H9 (cell line): ENCODE results near the gene ATF4. TPM values are rescaled to one million over a fixed set of nuclear protein-coding genes. Genes with fewer than 3 reads are reported as not detected.

Source experiments
- DNase-seq: peaks from one replicate; pipeline ENCODE4 v3.0.0-alpha.2; 2017
- H2AFZ ChIP-seq: one replicate; pipeline ENCODE4 v1.6.1; 2013; ENCODE audit warnings: mild to moderate bottlenecking, low read length, control low read depth, moderate library complexity
- H2AK5ac ChIP-seq: 2 replicates; pipeline ENCODE4 v1.6.1; 2013; ENCODE audit warnings: low read length, control low read depth, mixed read lengths; ENCODE audit not compliant: insufficient read length
- H2BK120ac ChIP-seq: one replicate; pipeline ENCODE4 v1.6.1; 2013; ENCODE audit warnings: low read depth, mild to moderate bottlenecking, low read length, control low read depth, inconsistent platforms; ENCODE audit not compliant: poor library complexity, severe bottlenecking
- H2BK12ac ChIP-seq: 2 replicates; pipeline ENCODE4 v1.6.1; 2013; ENCODE audit warnings: low read length, control low read depth, mixed read lengths, low read depth; ENCODE audit not compliant: insufficient read length
- H2BK15ac ChIP-seq: 2 replicates; pipeline ENCODE4 v1.6.1; 2013; ENCODE audit warnings: low read depth, low read length, control low read depth
- H2BK20ac ChIP-seq: one replicate; pipeline ENCODE4 v1.6.1; 2013; ENCODE audit warnings: low read depth, mild to moderate bottlenecking, low read length, control low read depth, inconsistent platforms; ENCODE audit not compliant: poor library complexity, severe bottlenecking
- H2BK5ac ChIP-seq: 2 replicates; pipeline ENCODE4 v1.6.1; 2013; ENCODE audit warnings: low read length, control low read depth, mixed read lengths; ENCODE audit not compliant: insufficient read length
- H3K14ac ChIP-seq: 2 replicates; pipeline ENCODE4 v1.6.1; 2013; ENCODE audit warnings: low read length, control low read depth; ENCODE audit not compliant: insufficient read depth
- H3K18ac ChIP-seq: 2 replicates; pipeline ENCODE4 v1.6.1; 2013; ENCODE audit warnings: low read depth, mild to moderate bottlenecking, mixed read lengths, low read length, control low read depth; ENCODE audit not compliant: insufficient read length
- H3K23ac ChIP-seq: 2 replicates; pipeline ENCODE4 v1.6.1; 2013; ENCODE audit warnings: low read length, control low read depth, mixed read lengths, low read depth; ENCODE audit not compliant: insufficient read length
- H3K23me2 ChIP-seq: 2 replicates; pipeline ENCODE4 v1.6.1; 2013; ENCODE audit warnings: low read depth, mild to moderate bottlenecking, mixed read lengths, low read length, control low read depth; ENCODE audit not compliant: insufficient read length, poor library complexity, severe bottlenecking
- H3K27ac ChIP-seq: 2 replicates; pipeline ENCODE4 v1.5.1; 2013; ENCODE audit warnings: low read length, control low read depth, mixed read lengths, low read depth; ENCODE audit not compliant: insufficient read length
- H3K27me3 ChIP-seq: 2 replicates; pipeline ENCODE4 v1.6.1; 2013; ENCODE audit warnings: low read length, control low read depth, inconsistent platforms; ENCODE audit not compliant: insufficient read depth
- H3K4ac ChIP-seq: 2 replicates; pipeline ENCODE4 v1.6.1; 2013; ENCODE audit warnings: low read depth, mild to moderate bottlenecking, control low read depth, inconsistent platforms, low read length, moderate library complexity
- H3K4me1 ChIP-seq: 2 replicates; pipeline ENCODE4 v1.6.1; 2013; ENCODE audit warnings: low read length, control low read depth, inconsistent platforms; ENCODE audit not compliant: insufficient read depth
- H3K4me2 ChIP-seq: 2 replicates; pipeline ENCODE4 v1.6.1; 2013; ENCODE audit warnings: low read length, control low read depth, mixed read lengths; ENCODE audit not compliant: insufficient read length, insufficient read depth
- H3K56ac ChIP-seq: 2 replicates; pipeline ENCODE4 v1.6.1; 2013; ENCODE audit warnings: low read depth, mild to moderate bottlenecking, mixed read lengths, low read length, control low read depth; ENCODE audit not compliant: insufficient read length
- H3K79me1 ChIP-seq: 2 replicates; pipeline ENCODE4 v1.6.1; 2013; ENCODE audit warnings: low read depth, mild to moderate bottlenecking, moderate library complexity, low read length, control low read depth, inconsistent platforms; ENCODE audit not compliant: insufficient read depth, poor library complexity, severe bottlenecking
- H3K79me2 ChIP-seq: 2 replicates; pipeline ENCODE4 v1.6.1; 2013; ENCODE audit warnings: low read length, control low read depth, inconsistent platforms; ENCODE audit not compliant: insufficient read depth
- H3K9ac ChIP-seq: 2 replicates; pipeline ENCODE4 v1.6.1; 2013; ENCODE audit warnings: low read length, control low read depth, mixed read lengths; ENCODE audit not compliant: insufficient read length; ENCODE audit errors: extremely low read depth
- H3K9me3 ChIP-seq: one replicate; pipeline ENCODE4 v1.6.1; 2013; ENCODE audit warnings: low read depth, low read length, inconsistent platforms; ENCODE audit not compliant: control insufficient read depth
- H3T11ph ChIP-seq: one replicate; pipeline ENCODE4 v1.6.1; 2013; ENCODE audit warnings: mild to moderate bottlenecking, low read length, control low read depth, inconsistent platforms
- H4K20me1 ChIP-seq: one replicate; pipeline ENCODE4 v1.6.1; 2013; ENCODE audit not compliant: control insufficient read depth, insufficient read length, insufficient read depth
- H4K5ac ChIP-seq: 2 replicates; pipeline ENCODE4 v1.6.1; 2013; ENCODE audit warnings: low read depth, mild to moderate bottlenecking, mixed read lengths, low read length, control low read depth; ENCODE audit not compliant: insufficient read length
- H4K8ac ChIP-seq: replicated peaks from 2 replicates; pipeline ENCODE4 v1.6.1; 2013; ENCODE audit warnings: low read length, control low read depth, mixed read lengths, low read depth; ENCODE audit not compliant: insufficient read length
- H4K91ac ChIP-seq: 2 replicates; pipeline ENCODE4 v1.6.1; 2013; ENCODE audit warnings: low read depth, mild to moderate bottlenecking, moderate library complexity, mixed read lengths, low read length, control low read depth; ENCODE audit not compliant: insufficient read length
- H3K27ac Mint-ChIP-seq, 3 experiments: 2 replicates in 2 of 3; 3 replicates in 1 of 3; pipeline ENCODE4 v1.8.0; 2020 to 2021; ENCODE audit warnings: mixed read lengths in 3 of 3, mild to moderate bottlenecking in 1 of 3, moderate library complexity in 1 of 3
- H3K27me3 Mint-ChIP-seq: 2 replicates; pipeline ENCODE4 v1.8.0; 2021; ENCODE audit warnings: low read depth, mild to moderate bottlenecking, moderate library complexity, mixed read lengths
- H3K36me3 Mint-ChIP-seq, 3 experiments: 2 replicates in 2 of 3; 3 replicates in 1 of 3; pipeline ENCODE4 v1.8.0; 2020 to 2021; ENCODE audit warnings: low read depth in 3 of 3, mixed read lengths in 3 of 3; ENCODE audit not compliant: insufficient read depth in 1 of 3
- H3K4me1 Mint-ChIP-seq, 2 experiments: 2 replicates each; pipeline ENCODE4 v1.8.0; 2020; ENCODE audit warnings: mixed read lengths in 2 of 2
- H3K4me3 Mint-ChIP-seq, 2 experiments: 2 replicates in 1 of 2; 3 replicates in 1 of 2; pipeline ENCODE4 v1.8.0; 2020 to 2021; ENCODE audit warnings: mild to moderate bottlenecking in 2 of 2, mixed read lengths in 2 of 2, moderate library complexity in 1 of 2
- H3K9me3 Mint-ChIP-seq, 2 experiments: 2 replicates in 1 of 2; 3 replicates in 1 of 2; pipeline ENCODE4 v1.8.0; 2020; ENCODE audit warnings: mild to moderate bottlenecking in 2 of 2, mixed read lengths in 2 of 2, moderate library complexity in 1 of 2
- WGBS: extraction: QIAGEN DNeasy Blood & Tissue Kit; methylation state at CpG from one replicate; pipeline ENCODE4 v1.1.7; 2013; ENCODE audit warnings: missing lambda C conversion rate, low lambda C conversion rate, mixed read lengths; ENCODE audit not compliant: insufficient read length; ENCODE audit errors: extremely low coverage; 5-methylcytosine and 5-hydroxymethylcytosine counted together
- total RNA-seq: library from RNA; stranded (reverse); gene quantifications from 2 replicates; pipeline ENCODE4 v1.2.1, GENCODE V29; 2021
- TF ChIP-seq, protein P1 (sequence below): fragments of 200-600 bp; sonication (generic); conservative IDR thresholded peaks from 3 replicates; pipeline ENCODE4 v1.8.0; 2021; ENCODE audit warnings: antibody characterized with exemption, mild to moderate bottlenecking

Gene ATF4
- total RNA-seq, 1 experiment from 2014 or later, result 455 TPM

DNA sequence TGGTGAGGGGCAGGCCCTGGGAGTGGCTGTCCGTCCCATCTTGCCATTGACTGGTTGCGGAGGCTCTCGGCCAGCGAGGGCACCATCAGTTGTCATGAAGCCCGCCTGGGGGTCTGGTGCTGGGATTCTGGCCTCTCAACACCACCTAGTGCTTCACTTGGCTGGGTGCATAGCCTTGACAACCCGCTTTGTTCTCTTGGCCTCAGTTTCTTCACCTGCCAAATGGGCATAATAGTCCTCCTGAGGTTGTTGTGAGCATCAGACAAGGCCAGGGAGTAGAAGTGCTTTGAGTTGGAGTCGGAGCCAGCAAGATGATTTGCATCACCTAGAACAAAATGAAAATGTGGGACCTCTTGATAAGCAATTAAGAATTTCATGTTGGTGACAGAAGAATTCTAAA, 48.7 kb downstream of the ATF4 start:
- H3K9ac ChIP-seq, result no peak overlapping the region
- Mint-ChIP-seq H3K27me3 (peaks cover 16% of the 10 kb centered on the region), H3K9me3 (peaks cover 7 to 8% of the 10 kb centered on the region in 2 experiments), H3K36me3 (peaks cover 0 to 5% (median 0%) of the 10 kb centered on the region in 3 experiments; a peak in 1 of 7 replicates), H3K4me3 (no peak overlapping the region), H3K4me1 (peaks cover 0 to 3% of the 10 kb centered on the region in 2 experiments; a peak in 2 of 4 replicates), H3K27ac (no peak overlapping the region)
- no peak overlapping the region for H2AFZ ChIP-seq
- H3K27me3 ChIP-seq, result no peaks in the 10 kb centered on the region
- H3K9me3 ChIP-seq, result no peaks in the 10 kb centered on the region
- WGBS, result no CpG with 5 or more reads among the region's 7 CpGs
- H3K27ac ChIP-seq, result no peak overlapping the region
- H2BK120ac ChIP-seq, result no peak overlapping the region
- H4K8ac ChIP-seq, result no peak overlapping the region
- H3K14ac ChIP-seq, result no peak overlapping the region
- no peak overlapping the region for H3K56ac ChIP-seq
- H3K4ac ChIP-seq, result no peak overlapping the region
- no peak overlapping the region for H3K23ac ChIP-seq
- TF ChIP-seq, protein P1, sequence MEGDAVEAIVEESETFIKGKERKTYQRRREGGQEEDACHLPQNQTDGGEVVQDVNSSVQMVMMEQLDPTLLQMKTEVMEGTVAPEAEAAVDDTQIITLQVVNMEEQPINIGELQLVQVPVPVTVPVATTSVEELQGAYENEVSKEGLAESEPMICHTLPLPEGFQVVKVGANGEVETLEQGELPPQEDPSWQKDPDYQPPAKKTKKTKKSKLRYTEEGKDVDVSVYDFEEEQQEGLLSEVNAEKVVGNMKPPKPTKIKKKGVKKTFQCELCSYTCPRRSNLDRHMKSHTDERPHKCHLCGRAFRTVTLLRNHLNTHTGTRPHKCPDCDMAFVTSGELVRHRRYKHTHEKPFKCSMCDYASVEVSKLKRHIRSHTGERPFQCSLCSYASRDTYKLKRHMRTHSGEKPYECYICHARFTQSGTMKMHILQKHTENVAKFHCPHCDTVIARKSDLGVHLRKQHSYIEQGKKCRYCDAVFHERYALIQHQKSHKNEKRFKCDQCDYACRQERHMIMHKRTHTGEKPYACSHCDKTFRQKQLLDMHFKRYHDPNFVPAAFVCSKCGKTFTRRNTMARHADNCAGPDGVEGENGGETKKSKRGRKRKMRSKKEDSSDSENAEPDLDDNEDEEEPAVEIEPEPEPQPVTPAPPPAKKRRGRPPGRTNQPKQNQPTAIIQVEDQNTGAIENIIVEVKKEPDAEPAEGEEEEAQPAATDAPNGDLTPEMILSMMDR, result no peak
- H2AK5ac ChIP-seq, result no peak overlapping the region
- no peaks in the 10 kb centered on the region for H3K4me1 ChIP-seq
- no peak overlapping the region for H2BK20ac ChIP-seq
- H3K18ac ChIP-seq, result no peak overlapping the region
- no peaks in the 10 kb centered on the region for H3K79me1 ChIP-seq
- H2BK12ac ChIP-seq, result no peak overlapping the region
- no peaks in the 10 kb centered on the region for H3K23me2 ChIP-seq
- H3K4me2 ChIP-seq, result no peak overlapping the region
- no peak for DNase-seq
- no peak overlapping the region for H2BK15ac ChIP-seq
- no peak overlapping the region for H4K91ac ChIP-seq
- no peak overlapping the region for H3T11ph ChIP-seq
- H3K79me2 ChIP-seq, result no peaks in the 10 kb centered on the region
- H2BK5ac ChIP-seq, result no peak overlapping the region
- H4K20me1 ChIP-seq, result no peaks in the 10 kb centered on the region
- H4K5ac ChIP-seq, result no peak overlapping the region
